ENCODE data around the gene ALS2CL. TPM values are rescaled to one million over a fixed set of nuclear protein-coding genes. Genes with fewer than 3 reads are reported as not detected.

The ALS2CL gene
- total and polyA plus RNA-seq, 10 of the 15 experiments (the other 5 are each of a cell fraction or from before 2014, with no cell fraction given), result 0.01 to 0.05 TPM; not detected in 8

- H2AFZ ChIP-seq (ENCODE audit: control insufficient read depth, low read depth, low read length), result no peak overlapping the region
- H3K9me3 ChIP-seq (replicated peaks; ENCODE audit: control insufficient read depth, insufficient read depth, low read length), result no peaks in the 10 kb centered on the region
- DNase-seq (ENCODE audit: low read depth, low spot score) (no peak), FAIRE-seq (no peak), ATAC-seq (no peak)
- H3K4me1 ChIP-seq (ENCODE audit: control insufficient read depth, insufficient read depth, low read length), result no peaks in the 10 kb centered on the region
- H3K9ac ChIP-seq (ENCODE audit: control insufficient read depth, insufficient read depth, low read length), result no peak overlapping the region
- BruUV-seq (replicated peaks), result no TSS peak
- no peak overlapping the region for H3K4me3 ChIP-seq
- H3K27ac ChIP-seq (ENCODE audit: control insufficient read depth, insufficient read depth), result no peak overlapping the region
- WGBS (ENCODE audit: insufficient coverage, insufficient replicate concordance, low lambda C conversion rate, missing lambda C conversion rate), result 54% methylated on average over 20 of the region's 20 CpGs
- no peaks in the 10 kb centered on the region; a peak in 1 of 4 replicates for H3K27me3 ChIP-seq (replicated peaks in 1 of 2; ENCODE audit: control insufficient read depth in 2 of 2, insufficient read depth in 2 of 2, low read length in 1 of 2)
- no peaks in the 10 kb centered on the region for H3K79me2 ChIP-seq (ENCODE audit: control insufficient read depth, insufficient read depth, low read length)
- CTCF ChIA-PET, result interaction anchor here (0.6 to 1.3 kb wide), 2 partner anchors 83 to 111 kb away, joined by 3 read pairs; no protein-coding TSS in a partner anchor
- SMC1A ChIA-PET (ENCODE audit: uncharacterized antibody, unreplicated experiment), result no interaction called here
- no peaks in the 10 kb centered on the region for H3K36me3 ChIP-seq (ENCODE audit: control insufficient read depth in 2 of 2, insufficient read depth in 2 of 2, low read length in 1 of 2)
- H4K20me1 ChIP-seq (ENCODE audit: control insufficient read depth, insufficient read depth), result no peaks in the 10 kb centered on the region
- H3K4me2 ChIP-seq (ENCODE audit: control insufficient read depth, insufficient read depth), result no peak overlapping the region
- RAD21 ChIA-PET (ENCODE audit: unreplicated experiment), result no interaction called here
- POLR2A ChIA-PET, result no interaction called here
- in situ Hi-C loops (cut with MboI) (no loop called here), intact Hi-C loops (cut with micrococcal nuclease; ENCODE audit: unreplicated experiment) (no loop called here)
- TF ChIP-seq, protein P1, sequence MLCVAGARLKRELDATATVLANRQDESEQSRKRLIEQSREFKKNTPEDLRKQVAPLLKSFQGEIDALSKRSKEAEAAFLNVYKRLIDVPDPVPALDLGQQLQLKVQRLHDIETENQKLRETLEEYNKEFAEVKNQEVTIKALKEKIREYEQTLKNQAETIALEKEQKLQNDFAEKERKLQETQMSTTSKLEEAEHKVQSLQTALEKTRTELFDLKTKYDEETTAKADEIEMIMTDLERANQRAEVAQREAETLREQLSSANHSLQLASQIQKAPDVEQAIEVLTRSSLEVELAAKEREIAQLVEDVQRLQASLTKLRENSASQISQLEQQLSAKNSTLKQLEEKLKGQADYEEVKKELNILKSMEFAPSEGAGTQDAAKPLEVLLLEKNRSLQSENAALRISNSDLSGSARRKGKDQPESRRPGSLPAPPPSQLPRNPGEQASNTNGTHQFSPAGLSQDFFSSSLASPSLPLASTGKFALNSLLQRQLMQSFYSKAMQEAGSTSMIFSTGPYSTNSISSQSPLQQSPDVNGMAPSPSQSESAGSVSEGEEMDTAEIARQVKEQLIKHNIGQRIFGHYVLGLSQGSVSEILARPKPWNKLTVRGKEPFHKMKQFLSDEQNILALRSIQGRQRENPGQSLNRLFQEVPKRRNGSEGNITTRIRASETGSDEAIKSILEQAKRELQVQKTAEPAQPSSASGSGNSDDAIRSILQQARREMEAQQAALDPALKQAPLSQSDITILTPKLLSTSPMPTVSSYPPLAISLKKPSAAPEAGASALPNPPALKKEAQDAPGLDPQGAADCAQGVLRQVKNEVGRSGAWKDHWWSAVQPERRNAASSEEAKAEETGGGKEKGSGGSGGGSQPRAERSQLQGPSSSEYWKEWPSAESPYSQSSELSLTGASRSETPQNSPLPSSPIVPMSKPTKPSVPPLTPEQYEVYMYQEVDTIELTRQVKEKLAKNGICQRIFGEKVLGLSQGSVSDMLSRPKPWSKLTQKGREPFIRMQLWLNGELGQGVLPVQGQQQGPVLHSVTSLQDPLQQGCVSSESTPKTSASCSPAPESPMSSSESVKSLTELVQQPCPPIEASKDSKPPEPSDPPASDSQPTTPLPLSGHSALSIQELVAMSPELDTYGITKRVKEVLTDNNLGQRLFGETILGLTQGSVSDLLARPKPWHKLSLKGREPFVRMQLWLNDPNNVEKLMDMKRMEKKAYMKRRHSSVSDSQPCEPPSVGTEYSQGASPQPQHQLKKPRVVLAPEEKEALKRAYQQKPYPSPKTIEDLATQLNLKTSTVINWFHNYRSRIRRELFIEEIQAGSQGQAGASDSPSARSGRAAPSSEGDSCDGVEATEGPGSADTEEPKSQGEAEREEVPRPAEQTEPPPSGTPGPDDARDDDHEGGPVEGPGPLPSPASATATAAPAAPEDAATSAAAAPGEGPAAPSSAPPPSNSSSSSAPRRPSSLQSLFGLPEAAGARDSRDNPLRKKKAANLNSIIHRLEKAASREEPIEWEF (IDR thresholded peaks at IDR 0.05; ENCODE audit: insufficient replicate concordance, low read depth, low read length), result no peak
- TF ChIP-seq PBX3 (IDR thresholded peaks at IDR 0.05; ENCODE audit: insufficient replicate concordance, low read depth, low read length) (no peak), CREB1 (IDR thresholded peaks at IDR 0.05; ENCODE audit: low read depth) (no peak), PAX5 (IDR thresholded peaks at IDR 0.05; ENCODE audit: borderline replicate concordance, low read depth, low read length) (no peak), CHD2 (IDR thresholded peaks at IDR 0.05; ENCODE audit: borderline replicate concordance, low read depth, low read length) (no peak), HCFC1 (IDR thresholded peaks at IDR 0.05; ENCODE audit: low read length) (no peak), ZNF687 (IDR thresholded peaks at IDR 0.05) (no peak), WRNIP1 (IDR thresholded peaks at IDR 0.05; ENCODE audit: borderline replicate concordance, low read depth, low read length) (no peak), POLR2A (IDR thresholded peaks at IDR 0.05; ENCODE audit: low read depth, low read length) (no peak)
- TF ChIP-seq, protein P2, sequence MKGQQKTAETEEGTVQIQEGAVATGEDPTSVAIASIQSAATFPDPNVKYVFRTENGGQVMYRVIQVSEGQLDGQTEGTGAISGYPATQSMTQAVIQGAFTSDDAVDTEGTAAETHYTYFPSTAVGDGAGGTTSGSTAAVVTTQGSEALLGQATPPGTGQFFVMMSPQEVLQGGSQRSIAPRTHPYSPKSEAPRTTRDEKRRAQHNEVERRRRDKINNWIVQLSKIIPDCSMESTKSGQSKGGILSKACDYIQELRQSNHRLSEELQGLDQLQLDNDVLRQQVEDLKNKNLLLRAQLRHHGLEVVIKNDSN (IDR thresholded peaks at IDR 0.05; ENCODE audit: borderline replicate concordance, extremely low read length, insufficient read depth, low read depth, low read length), result no peak
Measured at GRCh38 chr3:46736006-46736872, 42.8 kb upstream of the ALS2CL start.
